ENCODE data around the gene TCAIM. TPM values are rescaled to one million over a fixed set of nuclear protein-coding genes. Genes with fewer than 3 reads are reported as not detected.

Gene TCAIM
- total RNA-seq, 3 donors from 2014 or later = 19.7 to 25.2 (median 24.2) TPM

- H3K36me3 ChIP-seq = peaks cover 7% of the 10 kb centered on the region
- intact Hi-C loops (cut with DNase I; ENCODE audit: low total_unique reads) = no loop called here
- TF ChIP-seq CTCF (IDR thresholded peaks at IDR 0.05) (no peak), POLR2AphosphoS5 (IDR thresholded peaks at IDR 0.05) (no peak), POLR2A (IDR thresholded peaks at IDR 0.05) (no peak)
- no peak overlapping the region for H3K4me3 ChIP-seq
- H3K27me3 ChIP-seq = no peaks in the 10 kb centered on the region
- no peak overlapping the region for H3K27ac ChIP-seq
- no peaks in the 10 kb centered on the region for H3K9me3 ChIP-seq
- no peak for DNase-seq (ENCODE audit: low spot score in 2 of 2)
- no peaks in the 10 kb centered on the region for H3K4me1 ChIP-seq
Measured at GRCh38 chr3:44301746-44302145, 36.8 kb upstream of the TCAIM start.

GRCh38 chr3:44309500-44309899, 29.1 kb upstream of the TCAIM start:
- no peaks in the 10 kb centered on the region for H3K9me3 ChIP-seq
- no peak overlapping the region for H3K4me3 ChIP-seq
- H3K4me1 ChIP-seq = no peaks in the 10 kb centered on the region
- TF ChIP-seq POLR2AphosphoS5 (IDR thresholded peaks at IDR 0.05) (no peak), POLR2A (IDR thresholded peaks at IDR 0.05) (no peak), CTCF (IDR thresholded peaks at IDR 0.05) (no peak)
- H3K27ac ChIP-seq = no peak overlapping the region
- no peaks in the 10 kb centered on the region for H3K36me3 ChIP-seq
- no peak for DNase-seq (ENCODE audit: low spot score in 2 of 2)
- intact Hi-C loops (cut with DNase I; ENCODE audit: low total_unique reads) = no loop called here
- no peaks in the 10 kb centered on the region for H3K27me3 ChIP-seq

GRCh38 chr3:44318891-44319311, 19.7 kb upstream of the TCAIM start:
- Histone ChIP-seq H3K9me3 (no peaks in the 10 kb centered on the region), H3K4me3 (no peak overlapping the region), H3K4me1 (no peaks in the 10 kb centered on the region), H3K27ac (no peak overlapping the region), H3K36me3 (no peaks in the 10 kb centered on the region), H3K27me3 (no peaks in the 10 kb centered on the region)
- intact Hi-C loops (cut with DNase I; ENCODE audit: low total_unique reads) = loop anchor here (10.0 kb wide), 1 partner anchor 826 kb away; the partner anchor contains the start of gene CDCP1
- no peak for TF ChIP-seq POLR2AphosphoS5 (IDR thresholded peaks at IDR 0.05)
- no peak for TF ChIP-seq CTCF (IDR thresholded peaks at IDR 0.05)
- TF ChIP-seq POLR2A (IDR thresholded peaks at IDR 0.05) = no peak
- no peak for DNase-seq (ENCODE audit: low spot score in 2 of 2)

- intact Hi-C loops (cut with DNase I; ENCODE audit: low total_unique reads) = no loop called here
- no peak overlapping the region for H3K4me3 ChIP-seq
- no peaks in the 10 kb centered on the region for H3K36me3 ChIP-seq
- no peaks in the 10 kb centered on the region for H3K27me3 ChIP-seq
- no peaks in the 10 kb centered on the region for H3K4me1 ChIP-seq
- no peak overlapping the region for H3K27ac ChIP-seq
- no peak for DNase-seq (ENCODE audit: low spot score in 2 of 2)
- TF ChIP-seq POLR2A (IDR thresholded peaks at IDR 0.05) = no peak
- H3K9me3 ChIP-seq = no peaks in the 10 kb centered on the region
Measured at GRCh38 chr3:44321335-44321734, 17.2 kb upstream of the TCAIM start.

GRCh38 chr3:44323341-44323955, 15.1 kb upstream of the TCAIM start:
- intact Hi-C loops (cut with DNase I; ENCODE audit: low total_unique reads) = no loop called here
- H3K4me1 ChIP-seq = no peaks in the 10 kb centered on the region

More at GRCh38 chr3:44323341-44323955, 15.1 kb upstream of the TCAIM start:
- Histone ChIP-seq H3K36me3 (no peaks in the 10 kb centered on the region), H3K27me3 (no peaks in the 10 kb centered on the region), H3K4me3 (no peak overlapping the region), H3K27ac (no peak overlapping the region), H3K9me3 (no peaks in the 10 kb centered on the region)
- peak in 1 of 2 donors; percentile 34 for DNase-seq (ENCODE audit: low spot score in 2 of 2)
- TF ChIP-seq CTCF (IDR thresholded peaks at IDR 0.05) = peak; percentile 18 to 65 (median 61)
- no peak for TF ChIP-seq POLR2A (IDR thresholded peaks at IDR 0.05)

Measured in breast epithelium (tissue), 4 donors.